Liver (tissue), 9 donors: ENCODE data around the gene DRD1. TPM values are rescaled to one million over a fixed set of nuclear protein-coding genes. Genes with fewer than 3 reads are reported as not detected.
A peak's percentile ranks its signal among the peaks of the same experiment; 100 is the strongest.

Experiments used
- DNase-seq: peaks from one replicate; pipeline ENCODE4 v3.0.0-alpha.2; 2017; ENCODE audit warnings: low spot score
- H3K27ac ChIP-seq, 2 donors: one replicate each; pipeline ENCODE4 v1.7.0; 2013; ENCODE audit warnings: inconsistent platforms in 2 of 2, low read length in 2 of 2, control low read depth in 1 of 2, low read depth in 1 of 2, mild to moderate bottlenecking in 1 of 2
- H3K27me3 ChIP-seq, 4 donors: one replicate each; pipeline versions ENCODE4 v1.6.1 to v1.7.0; 2013; ENCODE audit warnings: low read length in 3 of 4, inconsistent platforms in 1 of 4, mild to moderate bottlenecking in 1 of 4, moderate library complexity in 1 of 4; ENCODE audit not compliant: control insufficient read depth in 4 of 4, insufficient read depth in 4 of 4
- H3K36me3 ChIP-seq, 4 donors: one replicate each; pipeline versions ENCODE4 v1.6.1 to v1.7.0; 2013; ENCODE audit warnings: low read length in 3 of 4, mild to moderate bottlenecking in 3 of 4, low read depth in 1 of 4, moderate library complexity in 1 of 4; ENCODE audit not compliant: control insufficient read depth in 4 of 4, insufficient read depth in 3 of 4
- H3K4me1 ChIP-seq, 4 donors: one replicate each; pipeline versions ENCODE4 v1.6.1 to v1.7.0; 2013; ENCODE audit warnings: low read length in 3 of 4, mild to moderate bottlenecking in 3 of 4, moderate library complexity in 1 of 4; ENCODE audit not compliant: control insufficient read depth in 4 of 4, insufficient read depth in 4 of 4
- H3K4me3 ChIP-seq, 3 donors: one replicate each; pipeline versions ENCODE4 v1.6.1 to v1.7.0; 2013; ENCODE audit warnings: low read length in 3 of 3, control low read depth in 1 of 3, low read depth in 1 of 3, mild to moderate bottlenecking in 1 of 3
- H3K9ac ChIP-seq, 2 donors: one replicate each; pipeline ENCODE4 v1.7.0; 2013; ENCODE audit warnings: low read length in 2 of 2, mild to moderate bottlenecking in 2 of 2, moderate library complexity in 2 of 2, control low read depth in 1 of 2, low read depth in 1 of 2
- H3K9me3 ChIP-seq, 4 donors: one replicate each; pipeline versions ENCODE4 v1.6.1 to v1.7.0; 2013; ENCODE audit warnings: low read length in 3 of 4; ENCODE audit not compliant: control insufficient read depth in 4 of 4
- CTCF ChIP-seq: fragments of 150-350 bp; IDR thresholded peaks from 2 replicates; pipeline ENCODE4 v1.5.1; 2017; ENCODE audit warnings: improper control_type of control experiment, low read depth, low read length; ENCODE audit not compliant: missing input control
- EGR1 ChIP-seq, 2 donors: IDR thresholded peaks; 2 replicates each; pipeline ENCODE4 v1.6.1; 2016 to 2018; ENCODE audit warnings: antibody characterized with exemption in 2 of 2, low read depth in 2 of 2
- HNF4A ChIP-seq, 2 donors: conservative IDR thresholded peaks; 2 replicates each; pipeline ENCODE4 v1.6.1; 2016; ENCODE audit warnings: antibody characterized with exemption in 2 of 2, mild to moderate bottlenecking in 2 of 2
- HNF4G ChIP-seq: IDR thresholded peaks from 2 replicates; pipeline ENCODE4 v1.6.1; 2016; ENCODE audit warnings: antibody characterized with exemption
- JUND ChIP-seq, 2 donors: IDR thresholded peaks; 2 replicates each; pipeline ENCODE4 v1.6.1; 2016; ENCODE audit warnings: antibody characterized with exemption in 2 of 2
- RAD21 ChIP-seq, 2 donors: IDR thresholded peaks; 2 replicates each; pipeline ENCODE4 v1.6.1; 2016; ENCODE audit warnings: antibody characterized with exemption in 2 of 2, mild to moderate bottlenecking in 2 of 2
- REST ChIP-seq: IDR thresholded peaks from 2 replicates; pipeline ENCODE4 v1.6.1; 2016; ENCODE audit warnings: antibody characterized with exemption, mild to moderate bottlenecking
- RXRA ChIP-seq, 2 donors: IDR thresholded peaks; 2 replicates each; pipeline ENCODE4 v1.6.1; 2017 to 2018; ENCODE audit warnings: antibody characterized with exemption in 2 of 2, mild to moderate bottlenecking in 1 of 2
- ZBTB33 ChIP-seq: IDR thresholded peaks from 2 replicates; pipeline ENCODE4 v1.6.1; 2016; ENCODE audit warnings: antibody characterized with exemption
- WGBS: extraction: QIAGEN DNeasy Blood & Tissue Kit; methylation state at CpG from one replicate; pipeline ENCODE4 v1.1.7; 2013; 5-methylcytosine and 5-hydroxymethylcytosine counted together
- polyA plus RNA-seq, 2 donors: library from polyadenylated mRNA; stranded (reverse) in 1 of 2; unstranded in 1 of 2; fragments of 200-250 nt in 1 of 2; fragments of >200 nt in 1 of 2; fragmentation: Nextera tagmentation in 1 of 2; extraction: Ambion mirVana in 1 of 2; gene quantifications; one replicate each; pipeline versions ENCODE4 v1.2.1 to v1.2.3, GENCODE V29; 2013 to 2015
- total RNA-seq, 2 donors: library from RNA; depleted of rRNA; stranded (reverse); fragments of >200 nt; gene quantifications; one replicate each; pipeline ENCODE4 v1.2.3, GENCODE V29; 2014
- donor health status: healthy.
- donor health status: healthy.
- donor health status: healthy.
- donor health status: healthy.
- donor health status: healthy.

The DRD1 gene
- total RNA-seq (under 1 TPM in 1 of 2 donors, not detected in 1; 0.17 TPM), polyA plus RNA-seq (under 1 TPM in 1 of 2 donors, not detected in 1; 0.05 TPM)

GRCh38 chr5:175444060-175444904 is at the start of gene DRD1:
TSS of gene DRD1 (minus strand) at chr5:175444182. CDS start at chr5:175443099, 1,083 bp downstream.
- Histone ChIP-seq H3K36me3 (no peaks in the 10 kb centered on the region), H3K9me3 (no peaks in the 10 kb centered on the region)
- peak; percentile 59 to 72 for TF ChIP-seq RAD21 (IDR thresholded peaks at IDR 0.05)
- no peak for TF ChIP-seq ZBTB33
- peak in 1 of 2 donors; percentile 58 for TF ChIP-seq RXRA (IDR thresholded peaks at IDR 0.05)
- peak; percentile 60 for TF ChIP-seq CTCF
- no peak for TF ChIP-seq HNF4G

GRCh38 chr5:175493726-175494125 is 49.7 kb upstream of the DRD1 start:
- Histone ChIP-seq H3K9me3 (no peaks in the 10 kb centered on the region), H3K36me3 (peaks cover 5 to 41% (median 27%) of the 10 kb centered on the region in 4 donors), H3K27me3 (no peaks in the 10 kb centered on the region), H3K4me1 (peaks cover 0 to 3% (median 0%) of the 10 kb centered on the region in 4 donors), H3K9ac (no peak overlapping the region), H3K4me3 (no peak overlapping the region), H3K27ac (no peak overlapping the region)
- 92% methylated on average over 8 of the region's 8 CpGs for WGBS
- no peak for DNase-seq
- no peak for TF ChIP-seq EGR1 (IDR thresholded peaks at IDR 0.05; ENCODE audit: low read depth in 2 of 2)
- no peak for TF ChIP-seq REST
- TF ChIP-seq HNF4A (conservative IDR thresholded peaks at IDR 0.05), result no peak
- no peak for TF ChIP-seq ZBTB33
- TF ChIP-seq RAD21 (IDR thresholded peaks at IDR 0.05), result no peak
- TF ChIP-seq JUND (IDR thresholded peaks at IDR 0.05), result no peak

More at GRCh38 chr5:175444060-175444904, at the start of gene DRD1:
- peak; percentile 52 for DNase-seq
- Histone ChIP-seq H3K27ac (no peak within 1 kb of the TSS), H3K4me3 (peak within 1 kb of the TSS in 2 of 3 donors; percentile 47 to 56), H3K9ac (no peak within 1 kb of the TSS), H3K4me1 (peaks cover 8 to 23% (median 14%) of the 10 kb centered on the region in 4 donors), H3K27me3 (no peaks in the 10 kb centered on the region)
- WGBS, result 2% methylated on average over 91 of the region's 91 CpGs
